Gastrocnemius medialis (tissue), 4 donors: Measurements from ENCODE around the gene PROC. TPM values are rescaled to one million over a fixed set of nuclear protein-coding genes. Genes with fewer than 3 reads are reported as not detected.

ENCODE experiments used
- ATAC-seq, 2 donors: fragments of 150-250 bp; one replicate each; pipeline ENCODE4 v1.9.1; 2016
- DNase-seq, 2 donors: peaks; one replicate each; pipeline ENCODE4 v3.0.0-alpha.2; 2019
- H3K27ac ChIP-seq, 4 donors: fragments of 200-600 bp; sonication (generic); 1 replicate in 1 of 4; 2 replicates in 3 of 4; pipeline ENCODE4 v1.5.1; 2016 to 2018; ENCODE audit warnings: mild to moderate bottlenecking in 2 of 4, moderate library complexity in 1 of 4
- H3K27me3 ChIP-seq, 3 donors: fragments of 200-600 bp; sonication (generic) in 2 of 3; 1 replicate in 1 of 3; 2 replicates in 2 of 3; pipeline versions ENCODE4 v1.5.1 to v1.6.0; 2016 to 2019; ENCODE audit warnings: mild to moderate bottlenecking in 1 of 3, moderate library complexity in 1 of 3
- H3K36me3 ChIP-seq, 2 donors: fragments of 200-600 bp; sonication (generic) in 1 of 2; one replicate each; pipeline ENCODE4 v1.5.1; 2017 to 2018
- H3K4me1 ChIP-seq, 2 donors: fragments of 200-600 bp; sonication (generic) in 1 of 2; one replicate each; pipeline ENCODE4 v1.5.1; 2016 to 2017; ENCODE audit warnings: mild to moderate bottlenecking in 2 of 2
- H3K4me3 ChIP-seq, 4 donors: fragments of 200-600 bp; sonication (generic) in 3 of 4; 1 replicate in 1 of 4; 2 replicates in 3 of 4; pipeline ENCODE4 v1.5.1; 2016 to 2019; ENCODE audit warnings: mild to moderate bottlenecking in 2 of 4
- H3K9me3 ChIP-seq, 3 donors: fragments of 200-600 bp; sonication (generic) in 2 of 3; 1 replicate in 1 of 3; 2 replicates in 2 of 3; pipeline ENCODE4 v1.5.1; 2016 to 2019
- CTCF ChIP-seq, 5 experiments: fragments of 450-650 bp in 3 of 5; fragments of 200-600 bp in 2 of 5; sonication (generic) in 2 of 5; IDR thresholded peaks in 4 of 5; conservative IDR thresholded peaks in 1 of 5; 1 replicate in 4 of 5; 2 replicates in 1 of 5; pipeline ENCODE4 v1.5.1; 2016 to 2019; ENCODE audit warnings: antibody characterized with exemption in 5 of 5, mild to moderate bottlenecking in 3 of 5, moderate library complexity in 3 of 5
- POLR2A ChIP-seq, 2 donors: fragments of 450-650 bp; IDR thresholded peaks; one replicate each; pipeline ENCODE4 v1.6.1; 2017; ENCODE audit warnings: antibody characterized with exemption in 2 of 2, mild to moderate bottlenecking in 2 of 2, moderate library complexity in 2 of 2
- in situ Hi-C, 4 donors: fragments of 200-750 bp; cut with MboI; loops; one replicate each; pipeline versions ENCODE4 v1.15.0 to v1.8.0; 2017; ENCODE audit warnings: low sequenced_read_pairs in 4 of 4
- intact Hi-C: fragments of 100-400 bp; cut with DNase I; formaldehyde crosslinking; loops from one replicate; pipeline ENCODE4 v1.15.1; 2023; ENCODE audit warnings: low total_unique reads
- total RNA-seq, 4 donors: library from RNA; depleted of rRNA; stranded (reverse); fragments of >200 nt; gene quantifications; one replicate each; pipeline versions ENCODE4 v1.1.0 to v1.2.3, GENCODE V29; 2016

The PROC gene
- total RNA-seq, 4 donors from 2014 or later, result 0.29 to 0.58 TPM; not detected in 2

GRCh38 chr2:127425540-127426490 is 7.6 kb downstream of the PROC start:
- no peaks in the 10 kb centered on the region for H3K36me3 ChIP-seq
- H3K27me3 ChIP-seq, result peaks cover 24 to 32% (median 29%) of the 10 kb centered on the region in 3 donors

GRCh38 chr2:127426501-127427354 is 8.5 kb downstream of the PROC start:
- no peak overlapping the region for H3K4me3 ChIP-seq
- DNase-seq (no peak), ATAC-seq (no peak)
- in situ Hi-C loops (no loop called here), intact Hi-C loops (no loop called here)
- H3K9me3 ChIP-seq, result no peaks in the 10 kb centered on the region
- no peak overlapping the region for H3K27ac ChIP-seq
- H3K36me3 ChIP-seq, result no peaks in the 10 kb centered on the region
- H3K4me1 ChIP-seq, result peaks cover 7% of the 10 kb centered on the region in 2 donors
- no peak for TF ChIP-seq CTCF (IDR thresholded peaks at IDR 0.05 in 4 of 5, conservative IDR thresholded peaks at IDR 0.05 in 1 of 5)
- TF ChIP-seq POLR2A (IDR thresholded peaks at IDR 0.05), result no peak
- H3K27me3 ChIP-seq, result peaks cover 24 to 31% (median 28%) of the 10 kb centered on the region in 3 donors

More at GRCh38 chr2:127425540-127426490, 7.6 kb downstream of the PROC start:
- in situ Hi-C loops (no loop called here), intact Hi-C loops (no loop called here)
- H3K4me1 ChIP-seq, result peaks cover 7% of the 10 kb centered on the region in 2 donors
- H3K9me3 ChIP-seq, result no peaks in the 10 kb centered on the region
- no peak overlapping the region for H3K4me3 ChIP-seq
- no peak for TF ChIP-seq CTCF (IDR thresholded peaks at IDR 0.05 in 4 of 5, conservative IDR thresholded peaks at IDR 0.05 in 1 of 5)
- no peak for TF ChIP-seq POLR2A (IDR thresholded peaks at IDR 0.05)
- H3K27ac ChIP-seq, result no peak overlapping the region
- no peak for DNase-seq
- no peak for ATAC-seq

- in situ Hi-C loops (no loop called here), intact Hi-C loops (no loop called here)
- Histone ChIP-seq H3K36me3 (no peaks in the 10 kb centered on the region), H3K4me1 (peaks cover 7% of the 10 kb centered on the region in 2 donors), H3K27me3 (peaks cover 20 to 23% (median 20%) of the 10 kb centered on the region in 3 donors), H3K27ac (no peak overlapping the region), H3K4me3 (no peak overlapping the region), H3K9me3 (no peaks in the 10 kb centered on the region)
- ATAC-seq (no peak), DNase-seq (no peak)
- TF ChIP-seq CTCF (IDR thresholded peaks at IDR 0.05 in 4 of 5, conservative IDR thresholded peaks at IDR 0.05 in 1 of 5) (no peak), POLR2A (IDR thresholded peaks at IDR 0.05) (no peak)
Observed at GRCh38 chr2:127427376-127428056, 9.3 kb downstream of the PROC start.

GRCh38 chr2:127428057-127428814 is 10.0 kb downstream of the PROC start:
- peaks cover 5 to 6% of the 10 kb centered on the region in 2 donors for H3K4me1 ChIP-seq
- no peak for ATAC-seq
- no peak for TF ChIP-seq CTCF (IDR thresholded peaks at IDR 0.05 in 4 of 5, conservative IDR thresholded peaks at IDR 0.05 in 1 of 5)
- no peak for TF ChIP-seq POLR2A (IDR thresholded peaks at IDR 0.05)
- no peaks in the 10 kb centered on the region for H3K36me3 ChIP-seq
- H3K9me3 ChIP-seq, result no peaks in the 10 kb centered on the region
- H3K27me3 ChIP-seq, result peaks cover 12 to 16% (median 13%) of the 10 kb centered on the region in 3 donors
- in situ Hi-C loops (no loop called here), intact Hi-C loops (no loop called here)
- no peak overlapping the region for H3K4me3 ChIP-seq
- no peak for DNase-seq
- H3K27ac ChIP-seq, result no peak overlapping the region
